Left forelimb (tissue), 1 donor: ENCODE measurements around the gene MSANTD7.
"Not testable (repeated sequence)": the region's sequence is repeated elsewhere in the genome, so short reads cannot be mapped to it uniquely, and the experiment has no call there.

Experiments used
- DNase-seq: peaks from one replicate; pipeline ENCODE4 v3.0.0-alpha.2; 2018; ENCODE audit warnings: low spot score

The MSANTD7 gene

GRCh38 chr10:14837003-14837756 is 926 bp upstream of the MSANTD7 start:
- no peak for DNase-seq

- DNase-seq: peak; percentile 79
Observed at GRCh38 chr10:14838582-14839304, 637 bp downstream of the MSANTD7 start.

- DNase-seq: no peak
Observed at GRCh38 chr10:14839305-14839695, 1.2 kb downstream of the MSANTD7 start.

GRCh38 chr10:14840178-14840577 is 2.1 kb downstream of the MSANTD7 start:
- DNase-seq: no peak

GRCh38 chr10:14843327-14843988 is 5.4 kb downstream of the MSANTD7 start:
- no peak for DNase-seq

DNA sequence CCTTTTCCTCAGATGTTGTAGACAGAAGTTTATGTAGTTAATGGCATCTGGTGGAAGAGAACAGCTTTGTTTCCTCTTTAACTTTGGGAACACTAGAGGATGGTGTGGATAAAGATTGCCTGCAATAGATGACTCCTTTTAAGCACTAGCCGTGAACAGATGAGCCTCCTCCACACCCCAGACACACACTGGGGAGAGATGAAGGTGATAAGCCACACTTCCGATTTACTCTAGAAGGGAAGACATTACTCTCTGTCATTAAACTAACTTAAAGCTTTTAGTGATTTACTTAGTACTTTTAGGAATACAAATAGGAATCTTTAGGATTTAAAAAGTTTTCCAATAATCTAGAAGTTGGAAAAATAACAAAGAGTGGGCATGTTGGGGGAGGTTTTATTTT is 6.8 kb downstream of the MSANTD7 start:
- DNase-seq: no peak

GRCh38 chr10:14852236-14852635 is 14.1 kb downstream of the MSANTD7 start:
- no peak for DNase-seq

- DNase-seq: no peak
Observed at GRCh38 chr10:14855453-14855852, 17.3 kb downstream of the MSANTD7 start.

DNA sequence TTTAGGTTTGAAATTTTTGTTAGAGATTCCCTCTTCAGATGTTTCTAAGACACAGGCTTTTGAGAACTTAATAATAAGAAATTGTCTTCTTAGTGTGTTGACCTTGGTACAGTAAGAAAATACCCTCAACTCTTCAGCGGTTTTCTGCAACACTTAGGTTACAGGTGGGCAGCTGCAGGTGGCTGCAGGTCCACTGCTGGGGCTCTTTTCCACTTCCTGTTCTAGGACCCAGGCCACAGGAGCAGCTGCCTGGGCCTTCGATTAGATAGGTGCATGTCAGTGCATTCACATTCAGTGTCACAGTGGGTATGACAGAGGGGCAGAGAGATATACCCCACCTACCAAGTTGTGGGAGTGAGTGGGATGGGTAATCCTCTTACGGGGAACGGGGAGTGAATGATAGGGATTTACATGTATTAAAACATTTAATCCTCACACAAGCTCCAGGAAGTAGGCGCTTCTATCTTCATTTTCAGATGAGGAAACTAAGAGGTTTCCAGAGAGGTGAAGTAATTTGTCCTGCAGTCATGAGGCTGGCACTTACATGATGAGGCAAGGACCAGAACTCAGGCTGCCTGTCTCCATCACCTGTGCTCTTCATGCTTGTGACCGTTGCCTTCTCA is 20.3 kb downstream of the MSANTD7 start:
- DNase-seq: no peak

- no peak for DNase-seq
Observed at GRCh38 chr10:14859043-14859442, 20.9 kb downstream of the MSANTD7 start.

DNA sequence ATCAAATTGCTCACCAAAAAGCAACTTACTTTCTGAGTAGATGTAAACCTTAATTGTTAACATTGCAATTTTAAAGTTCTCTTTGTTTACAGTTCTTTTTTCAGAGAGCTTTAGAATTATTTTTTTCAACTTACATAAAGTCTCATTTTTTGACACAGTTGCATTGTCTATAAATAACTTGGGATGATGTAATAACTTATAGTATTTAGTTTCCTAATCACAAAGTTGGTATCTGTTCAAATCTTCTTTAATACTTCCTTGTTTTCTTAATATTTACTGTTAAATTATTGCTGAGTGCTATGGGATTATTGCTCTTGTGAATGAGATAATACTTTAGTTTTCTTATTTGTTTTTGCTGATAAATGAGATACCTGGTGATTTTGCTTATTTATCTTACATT is 21.7 kb downstream of the MSANTD7 start:
- no peak for DNase-seq

- no peak for DNase-seq
Observed at GRCh38 chr10:14860791-14861190, 22.7 kb downstream of the MSANTD7 start.

DNA sequence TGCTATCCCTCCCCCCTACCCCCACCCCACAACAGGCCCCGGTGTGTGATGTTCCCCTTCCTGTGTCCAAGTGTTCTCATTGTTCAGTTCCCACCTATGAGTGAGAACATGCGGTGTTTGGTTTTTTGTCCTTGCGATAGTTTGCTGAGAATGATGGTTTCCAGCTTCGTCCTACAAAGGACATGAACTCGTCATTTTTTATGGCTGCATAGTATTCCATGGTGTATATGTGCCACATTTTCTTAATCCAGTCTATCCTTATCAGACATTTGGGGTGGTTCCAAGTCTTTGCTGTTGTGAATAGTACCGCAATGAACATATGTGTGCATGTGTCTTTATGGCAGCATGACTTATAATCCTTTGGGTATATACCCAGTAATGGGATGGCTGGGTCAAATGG is 26.4 kb downstream of the MSANTD7 start:
- DNase-seq: not testable (repeated sequence)

- not testable (repeated sequence) for DNase-seq
Observed at GRCh38 chr10:14864871-14865270, 26.8 kb downstream of the MSANTD7 start.

GRCh38 chr10:14873090-14873760 is 35.1 kb downstream of the MSANTD7 start:
- DNase-seq: no peak

GRCh38 chr10:14875941-14876340 is 37.8 kb downstream of the MSANTD7 start:
- no peak for DNase-seq

GRCh38 chr10:14876764-14877163 is 38.7 kb downstream of the MSANTD7 start:
- no peak for DNase-seq

GRCh38 chr10:14878266-14879123 is 40.4 kb downstream of the MSANTD7 start, which contains the start of gene SUV39H2:
SUV39H2 (plus strand) TSS chr10:14878866; CDS start chr10:14878889, 23 bp downstream.
- DNase-seq: peak; percentile 99

GRCh38 chr10:14879124-14879927 is 41.2 kb downstream of the MSANTD7 start:
- peak; percentile 65 for DNase-seq

DNA sequence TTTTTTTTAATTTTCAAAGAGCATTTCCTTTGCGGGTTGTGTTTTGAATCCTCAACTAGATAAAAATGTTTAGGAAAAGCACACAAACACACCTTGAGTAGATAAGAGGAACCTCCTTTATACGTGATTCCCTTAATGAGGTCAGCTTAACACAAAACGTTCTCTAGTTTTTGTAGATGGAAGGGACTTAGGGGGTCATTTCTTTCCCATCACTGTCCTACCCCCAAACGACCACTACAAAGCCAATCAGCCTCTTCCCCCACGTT is 41.8 kb downstream of the MSANTD7 start:
- no peak for DNase-seq
